HG03095 (cell line): ENCODE measurements around the gene PPY.
"Not testable (repeated sequence)": the region's sequence is repeated elsewhere in the genome, so short reads cannot be mapped to it uniquely, and the experiment has no call there.

Experiments
- ATAC-seq: cut with Tn5 transposase; IDR thresholded peaks from one replicate; pipeline ENCODE4 v1.9.1; 2021; ENCODE audit warnings: moderate library complexity; ENCODE audit not compliant: unreplicated experiment

Gene PPY, protein sequence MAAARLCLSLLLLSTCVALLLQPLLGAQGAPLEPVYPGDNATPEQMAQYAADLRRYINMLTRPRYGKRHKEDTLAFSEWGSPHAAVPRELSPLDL

DNA sequence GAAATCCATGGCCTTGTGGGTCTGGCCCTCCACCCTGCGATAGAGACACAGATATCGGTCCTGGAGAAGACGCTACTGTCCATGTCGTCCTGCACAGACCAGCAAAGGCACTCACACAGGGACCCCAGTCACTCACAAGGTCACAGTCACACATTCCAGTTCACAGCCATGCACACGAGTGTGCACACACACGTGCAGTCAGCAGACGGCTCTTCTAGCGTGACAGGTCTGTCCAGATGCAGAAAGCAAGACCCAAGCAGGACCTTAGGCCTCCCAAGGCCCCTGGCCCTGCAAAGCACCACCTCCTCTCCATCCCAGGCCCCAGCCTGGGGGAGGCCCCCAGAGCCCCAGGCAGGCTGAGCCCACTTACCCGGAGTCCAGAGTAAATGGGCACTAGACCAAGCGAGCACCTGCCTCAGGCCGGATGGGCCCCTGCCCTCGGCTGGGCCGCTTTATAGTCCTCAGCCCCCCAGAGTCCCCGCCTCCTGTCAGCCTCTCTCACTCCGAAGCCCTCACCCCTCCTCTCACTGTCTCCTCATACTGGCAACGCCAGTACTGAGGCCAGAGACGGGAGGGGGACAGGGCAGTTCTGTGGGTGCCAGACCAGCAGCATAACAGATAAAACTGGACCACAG is at the start of gene PPY:
TSS of gene PPY (minus strand) at position 426 of the 635 bp plus-strand sequence. CDS start 822 bp downstream, outside the sequence.
- no peak for ATAC-seq

DNA sequence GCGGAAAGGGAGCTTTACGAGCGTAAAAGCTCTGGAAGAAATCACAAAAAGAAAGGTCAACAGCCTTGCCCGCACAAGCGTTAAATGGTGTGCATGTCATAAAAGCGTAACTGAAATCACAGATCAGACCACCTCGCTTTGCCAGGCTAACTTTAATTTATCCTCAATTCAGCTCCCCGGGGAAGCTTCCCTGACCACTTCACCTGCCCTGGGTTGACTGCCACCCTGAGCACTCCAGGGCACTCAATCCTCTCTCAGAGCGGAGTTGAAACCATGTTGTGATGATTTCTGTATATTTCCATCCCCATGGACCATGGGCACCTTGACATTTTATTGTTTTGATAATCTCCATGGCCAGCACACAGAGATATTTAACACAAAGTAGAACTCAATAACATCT is 46.0 kb upstream of the PPY start:
- ATAC-seq, result no peak

DNA sequence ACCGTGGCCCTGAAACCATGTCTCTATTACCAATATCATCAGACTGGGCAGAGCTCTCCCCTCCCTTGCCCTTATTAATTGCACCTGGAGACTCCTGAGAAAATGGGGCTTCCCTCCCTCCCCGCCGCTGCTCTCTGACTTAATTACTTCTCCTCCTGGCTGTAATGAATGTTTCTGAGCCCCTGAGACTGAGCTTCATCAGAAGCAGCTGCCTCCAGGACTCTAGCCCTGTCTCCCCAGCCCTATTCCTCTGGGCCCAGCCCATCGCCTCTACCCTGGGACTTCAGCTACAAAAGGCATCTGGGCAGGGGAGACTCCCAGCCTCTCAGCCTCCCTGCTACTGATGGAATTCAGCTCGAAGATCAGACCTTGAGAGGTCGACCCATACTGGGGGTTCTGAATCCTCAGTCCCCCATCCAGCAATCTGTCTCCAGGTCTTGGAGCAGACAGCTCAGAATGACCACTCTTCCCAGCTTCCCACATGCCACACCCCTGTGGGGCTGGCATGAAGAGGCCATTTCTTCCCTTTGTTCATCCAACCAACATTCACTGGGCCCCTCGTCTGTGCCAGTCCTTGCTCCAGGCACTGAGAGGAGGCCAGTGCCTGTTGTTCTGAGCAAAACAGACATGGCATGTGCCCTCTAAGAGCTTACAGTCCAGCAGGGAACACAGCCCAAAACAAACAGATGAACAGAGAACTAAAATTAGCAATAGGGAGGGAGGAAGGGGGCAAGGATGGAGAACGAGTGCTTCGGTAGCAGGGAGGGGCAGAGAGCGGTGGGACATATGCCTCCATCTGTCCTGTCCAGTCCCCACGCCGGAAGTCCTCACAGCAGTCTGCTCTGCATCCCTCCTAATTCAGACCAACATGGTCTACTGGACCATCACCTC is 45.1 kb upstream of the PPY start:
- ATAC-seq, result no peak

DNA sequence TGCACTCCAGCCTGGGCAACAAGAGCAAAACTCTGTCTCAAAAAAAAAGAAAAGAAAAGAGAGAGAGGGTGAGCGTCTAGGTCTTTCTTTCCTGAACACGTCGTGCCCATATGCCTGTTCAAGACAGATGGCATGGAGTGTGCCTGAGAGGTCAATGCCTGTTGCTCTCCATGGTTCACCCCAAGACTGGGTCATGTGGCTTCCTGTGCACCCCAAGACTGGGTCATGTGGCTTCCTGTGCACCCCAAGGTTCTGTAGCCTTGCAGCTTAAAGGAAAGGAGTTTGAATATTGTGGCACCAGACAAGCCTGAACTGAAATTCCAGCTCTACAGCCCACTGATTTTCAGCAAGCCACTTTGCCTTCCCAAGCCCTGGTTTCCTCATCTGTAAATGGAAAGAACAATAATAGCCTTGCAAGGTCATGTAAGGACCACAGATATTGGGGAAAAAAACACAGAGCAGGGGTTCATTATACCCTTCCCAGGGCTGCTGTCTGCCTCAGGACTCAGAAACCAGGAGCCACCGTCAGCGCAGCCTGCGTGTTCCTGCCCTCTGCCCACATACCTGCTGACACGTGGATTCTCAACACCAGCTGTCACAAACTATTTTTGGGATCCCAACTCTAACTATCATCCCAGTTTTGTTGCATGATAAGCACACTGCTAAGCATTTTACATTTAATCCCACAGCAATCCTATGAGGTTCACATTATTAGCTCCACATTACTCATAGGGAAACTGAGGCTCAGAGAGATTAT is 44.1 kb upstream of the PPY start:
- ATAC-seq, result no peak

DNA sequence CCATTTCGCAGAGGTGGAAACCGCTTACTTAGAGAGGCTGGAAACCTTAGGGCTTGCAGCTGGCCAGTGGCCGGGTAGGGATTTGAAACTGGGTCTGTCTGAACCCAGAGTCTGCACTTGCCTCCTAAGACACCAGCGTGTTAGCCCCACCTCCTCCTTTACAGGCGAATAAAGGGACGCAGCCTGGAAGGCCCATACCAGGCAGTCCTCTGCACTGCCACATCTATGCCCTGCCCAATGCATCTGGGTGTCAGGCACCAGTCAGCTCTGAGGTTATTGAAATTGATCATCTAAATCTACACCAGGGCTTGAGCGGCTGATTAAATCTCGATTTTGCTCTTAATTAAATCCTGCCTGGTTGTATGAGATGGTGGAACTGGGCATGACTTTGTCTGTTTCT is 42.2 kb upstream of the PPY start:
- ATAC-seq, result no peak

DNA sequence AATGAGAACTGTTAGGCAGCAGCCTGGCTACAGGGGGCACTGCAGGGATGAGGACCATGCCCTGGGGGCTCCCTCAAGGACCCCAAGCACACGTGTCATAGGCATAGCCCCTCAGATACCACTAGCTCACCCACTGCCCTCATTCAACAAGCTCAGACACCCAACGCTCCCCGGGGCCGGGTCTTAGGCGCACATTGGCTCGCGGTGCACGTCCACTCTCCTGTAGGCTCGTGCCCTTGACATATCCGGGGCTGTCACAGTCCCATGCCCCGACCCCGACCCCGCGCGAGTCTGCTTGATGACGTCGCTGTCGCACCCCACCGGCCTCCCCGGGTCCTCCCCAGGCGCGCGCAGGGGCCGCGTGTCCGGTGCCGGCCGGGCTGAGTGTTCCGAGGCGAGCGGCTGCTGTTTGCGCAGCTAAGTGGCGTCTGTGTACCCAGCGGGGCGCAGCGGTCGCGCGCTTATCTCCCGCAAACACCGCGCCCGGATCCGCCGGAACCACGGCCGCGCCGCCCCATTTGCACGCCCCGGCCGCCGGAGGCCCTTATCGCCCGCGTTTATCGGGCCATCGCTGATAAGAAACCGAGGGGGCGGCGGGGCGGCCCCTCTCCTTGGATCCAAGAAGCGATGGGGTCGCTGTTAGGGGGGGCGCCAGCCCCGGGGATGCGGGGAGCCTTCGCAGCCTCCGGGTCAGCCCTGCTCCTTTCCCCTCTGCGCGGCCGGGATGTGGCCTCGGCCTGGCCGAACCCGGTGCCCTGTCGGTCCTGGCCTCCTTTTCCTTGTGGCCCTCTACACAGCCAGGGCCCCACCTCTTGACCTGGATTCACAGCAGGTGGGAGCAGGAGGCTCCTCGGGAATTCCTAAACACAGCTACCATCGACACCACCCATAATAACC is 41.5 kb upstream of the PPY start:
- no peak for ATAC-seq

DNA sequence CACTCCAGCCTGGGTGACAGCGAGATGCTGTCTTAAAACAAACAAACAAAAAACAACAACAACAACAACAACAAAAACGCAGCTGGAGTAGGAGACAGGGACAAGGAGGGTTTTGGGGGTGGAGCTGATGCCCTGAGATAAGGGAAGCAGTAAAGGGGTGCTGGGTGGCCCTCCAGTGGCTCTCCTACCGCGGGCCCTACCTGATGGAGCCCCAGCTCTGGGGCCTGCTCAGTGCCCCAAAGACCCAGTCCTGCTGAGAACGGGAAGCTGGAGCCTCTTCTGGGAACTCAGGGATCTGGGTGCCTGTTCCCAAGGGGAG is 40.9 kb upstream of the PPY start:
- no peak for ATAC-seq

DNA sequence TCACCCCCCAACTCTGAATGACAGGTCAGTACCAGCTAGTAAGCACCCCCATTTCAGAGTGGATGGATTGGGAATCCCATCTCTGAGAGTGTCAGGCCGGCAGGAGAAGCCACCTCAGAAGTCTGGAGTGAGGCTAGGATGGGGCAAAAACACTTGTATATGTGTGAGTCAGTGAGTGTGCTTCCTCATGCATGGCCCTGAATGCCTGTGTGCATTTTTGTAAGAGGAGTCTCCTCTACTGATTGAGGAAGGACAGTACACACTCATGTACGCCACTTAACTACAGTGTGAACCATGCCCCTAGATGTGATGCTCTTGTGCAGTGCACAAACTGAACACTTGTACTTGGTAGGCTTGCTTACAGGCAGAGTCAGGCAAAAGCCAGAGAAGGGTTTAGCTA is 39.9 kb upstream of the PPY start:
- no peak for ATAC-seq

DNA sequence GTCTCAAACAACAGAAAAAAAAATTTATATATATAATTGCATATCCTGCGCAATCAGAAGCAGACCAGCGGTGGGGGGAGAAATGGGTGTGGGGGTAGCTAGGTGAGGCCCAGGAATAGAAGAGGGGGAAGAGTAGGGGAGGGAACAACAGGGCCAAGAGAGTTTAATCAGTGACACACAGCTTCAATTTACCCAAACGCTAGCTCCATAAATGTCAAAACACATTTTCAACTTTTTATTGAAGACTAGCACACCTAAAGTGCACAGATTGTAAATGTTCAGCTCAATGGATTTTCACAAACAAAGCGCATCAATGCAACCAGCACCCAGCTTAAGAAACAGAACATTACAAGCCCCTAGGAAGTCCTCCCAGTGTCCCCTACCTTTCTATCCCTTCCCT is 37.4 kb upstream of the PPY start:
- ATAC-seq, result no peak

DNA sequence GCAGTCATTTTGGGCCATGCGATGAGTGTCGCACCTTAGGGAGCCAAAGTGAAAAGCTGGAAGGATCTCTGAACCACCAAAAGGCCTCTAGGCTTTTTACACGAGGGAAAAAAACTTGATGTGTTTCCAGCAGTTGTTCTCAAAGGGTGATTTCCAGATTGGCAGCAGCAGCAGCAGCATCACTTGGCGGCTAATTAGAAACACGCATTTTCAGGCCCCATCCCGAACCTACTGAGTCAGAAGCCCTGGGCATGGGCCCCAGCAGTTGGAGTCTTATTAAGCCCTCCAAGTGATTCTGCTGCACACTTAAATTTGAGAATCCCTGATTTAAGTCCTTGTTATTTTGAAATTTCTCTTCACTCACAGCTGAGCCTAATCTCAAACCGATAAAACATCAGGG is 36.7 kb upstream of the PPY start:
- ATAC-seq, result no peak

DNA sequence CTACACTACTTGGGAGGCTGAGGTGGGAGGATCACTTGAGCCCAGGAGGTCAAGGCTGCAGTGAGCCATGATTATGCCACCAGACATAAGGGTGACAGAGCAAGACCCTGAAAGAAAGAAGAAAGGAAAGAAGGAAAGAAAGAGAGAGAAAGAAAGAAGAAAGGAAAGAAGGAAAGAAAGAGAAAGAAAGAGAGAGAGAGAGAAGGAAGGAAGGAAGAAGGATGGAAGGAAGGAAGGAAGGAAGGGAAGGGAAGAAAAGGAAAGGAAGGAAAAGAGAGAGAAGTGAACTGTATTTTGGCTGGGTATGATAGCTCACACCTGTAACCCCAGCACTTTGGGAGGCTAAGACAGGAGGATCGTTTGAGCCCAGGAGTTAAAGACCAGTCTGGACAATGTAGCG is 35.8 kb upstream of the PPY start:
- no peak for ATAC-seq

DNA sequence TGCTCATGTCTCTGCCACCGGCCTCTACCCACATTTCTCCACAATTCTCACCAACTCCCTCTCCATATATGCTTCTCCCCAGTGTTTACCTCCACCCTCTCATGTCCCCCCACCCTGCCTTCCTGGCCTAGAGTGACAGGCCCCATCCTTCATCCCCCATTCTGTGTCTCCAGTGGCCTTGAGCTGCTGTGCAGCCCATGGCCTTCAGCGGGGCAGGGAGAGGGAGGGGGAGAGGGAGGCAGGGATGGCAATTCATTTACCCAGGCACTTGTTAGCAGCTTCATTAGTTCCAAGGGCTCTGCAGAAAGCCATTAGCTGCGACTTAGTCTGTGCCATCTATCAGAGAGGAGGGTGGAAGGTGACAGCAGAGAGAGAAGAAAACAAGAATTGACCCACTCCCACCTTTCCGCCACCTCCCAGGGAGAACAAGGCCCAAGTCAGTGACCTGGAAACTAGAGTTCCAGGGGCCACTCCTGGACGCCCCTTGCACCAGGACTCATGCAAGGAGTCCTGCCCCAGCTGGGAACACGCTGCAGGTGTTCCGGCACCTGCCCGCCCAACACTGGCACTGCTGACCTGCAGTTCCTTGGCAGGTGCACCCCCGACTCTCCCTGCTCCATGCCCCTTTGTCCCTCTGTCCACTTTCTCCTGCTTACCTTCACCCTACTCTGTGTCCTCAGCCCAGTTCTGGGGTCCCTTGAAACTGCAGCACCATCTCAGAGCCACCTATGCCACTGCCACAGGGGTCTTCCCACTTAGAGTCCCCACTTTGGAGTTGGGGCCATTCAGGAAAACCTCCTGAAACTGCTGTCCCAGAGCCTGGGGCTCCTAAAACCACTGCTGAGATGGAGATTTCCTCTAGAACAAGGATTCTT is 34.9 kb upstream of the PPY start:
- ATAC-seq, result no peak

DNA sequence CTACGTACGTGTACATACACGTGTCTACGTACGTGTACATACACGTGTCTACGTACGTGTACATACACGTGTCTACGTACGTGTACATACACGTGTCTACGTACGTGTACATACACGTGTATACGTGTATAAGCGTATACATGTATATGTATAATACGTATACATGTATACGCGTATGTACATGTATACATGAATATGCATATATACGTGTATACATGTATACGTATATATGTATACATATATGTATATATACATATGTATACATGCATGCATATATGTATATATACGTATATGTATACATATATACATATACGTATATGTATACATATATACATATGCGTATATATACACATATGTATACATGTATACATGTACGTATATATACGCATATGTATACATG is 33.6 kb upstream of the PPY start:
- no peak for ATAC-seq

DNA sequence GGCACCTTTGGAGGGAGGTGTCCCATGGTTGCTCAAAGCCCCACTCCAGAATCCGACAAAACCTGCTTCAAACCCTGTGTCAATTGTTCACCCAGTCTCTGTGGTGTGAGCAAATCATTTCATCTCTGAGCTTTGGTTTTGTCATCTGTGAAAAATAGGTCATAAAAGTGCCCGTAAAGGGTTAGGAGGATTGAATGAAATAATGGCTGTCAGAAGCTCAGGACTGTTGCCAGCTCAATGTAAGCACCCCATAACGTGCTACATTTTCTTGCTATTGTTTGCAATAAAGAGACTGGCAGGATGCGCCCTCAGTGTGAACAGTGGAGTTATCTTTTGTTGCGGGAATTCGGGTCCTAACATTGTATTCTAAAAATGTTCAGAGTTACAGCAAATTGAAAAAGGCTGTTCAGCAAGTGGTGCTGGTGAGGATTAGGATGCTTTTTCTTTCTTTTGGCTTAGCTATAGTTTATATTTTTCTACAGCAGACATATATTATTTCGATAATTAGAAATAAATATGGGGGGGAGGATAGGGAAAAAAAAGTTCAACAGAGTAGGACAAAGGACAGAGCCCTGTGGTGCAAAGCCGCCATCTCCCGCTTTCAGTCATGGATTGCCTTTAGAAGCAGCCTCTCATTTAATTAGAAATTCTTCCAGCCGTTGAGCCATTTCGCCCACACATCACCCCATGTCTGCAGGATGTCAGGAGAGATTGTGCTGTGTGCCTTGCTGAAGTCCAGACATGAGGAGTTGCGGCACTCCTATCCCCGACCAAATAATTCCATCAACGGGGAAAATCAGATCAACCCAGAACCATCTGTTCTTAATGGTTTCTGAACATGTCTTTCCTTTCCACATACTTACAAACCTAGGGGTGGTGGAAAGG is 32.3 kb upstream of the PPY start:
- no peak for ATAC-seq

DNA sequence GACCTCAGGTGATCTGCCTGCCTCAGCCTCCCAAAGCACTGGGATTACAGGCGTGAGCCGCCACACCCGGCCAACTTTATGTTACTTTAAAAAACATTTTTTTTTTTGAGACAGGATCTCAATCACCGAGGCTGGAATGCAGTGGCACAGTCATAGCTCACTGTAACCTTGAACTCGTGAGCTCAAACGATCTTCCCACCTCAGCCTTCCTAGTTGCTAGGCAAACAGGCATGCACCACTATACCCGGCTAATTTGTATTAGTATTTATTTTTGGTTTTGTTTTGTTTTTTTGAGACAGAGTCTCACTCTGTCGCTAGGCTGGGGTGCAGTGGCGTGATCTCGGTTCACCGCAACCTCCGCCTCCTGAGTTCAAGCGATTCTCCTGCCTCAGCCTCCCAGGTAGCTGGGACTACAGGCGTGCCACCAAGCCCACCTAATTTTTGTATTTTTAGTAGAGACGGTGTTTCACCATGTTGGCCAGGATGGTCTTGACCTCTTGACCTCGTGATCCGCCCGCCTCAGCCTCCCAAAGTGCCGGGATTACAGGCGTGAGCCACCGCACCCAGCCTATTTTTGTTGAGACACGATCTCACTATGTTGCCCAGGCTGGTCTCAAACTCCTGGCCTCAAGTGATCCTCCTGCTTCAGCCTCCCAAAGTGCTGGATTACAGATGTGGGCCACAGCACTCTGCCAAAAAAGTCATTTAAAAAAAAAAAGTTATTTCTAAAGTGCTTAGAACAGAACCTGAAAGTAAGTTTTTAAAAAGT is 30.4 kb upstream of the PPY start:
- not testable (repeated sequence) for ATAC-seq

DNA sequence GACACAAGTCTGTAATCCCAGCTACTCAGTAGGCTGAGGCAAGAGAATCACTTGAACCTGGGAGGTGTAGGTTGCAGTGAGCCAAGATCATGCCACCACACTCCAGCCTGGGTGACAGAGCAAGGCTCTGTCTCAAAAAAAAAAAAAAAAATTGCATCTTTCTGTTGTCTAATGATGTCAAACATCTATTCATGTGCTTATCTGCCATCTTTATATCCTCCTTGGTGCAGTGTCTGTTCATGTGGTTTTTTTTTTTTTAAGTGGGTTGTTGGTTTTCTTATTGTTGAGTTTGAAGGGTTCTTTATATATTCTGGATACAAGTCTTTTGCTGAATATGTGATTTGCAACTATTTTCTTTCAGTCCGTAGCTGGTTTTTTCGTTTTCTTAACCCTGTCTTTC is 29.2 kb upstream of the PPY start:
- ATAC-seq, result not testable (repeated sequence)

DNA sequence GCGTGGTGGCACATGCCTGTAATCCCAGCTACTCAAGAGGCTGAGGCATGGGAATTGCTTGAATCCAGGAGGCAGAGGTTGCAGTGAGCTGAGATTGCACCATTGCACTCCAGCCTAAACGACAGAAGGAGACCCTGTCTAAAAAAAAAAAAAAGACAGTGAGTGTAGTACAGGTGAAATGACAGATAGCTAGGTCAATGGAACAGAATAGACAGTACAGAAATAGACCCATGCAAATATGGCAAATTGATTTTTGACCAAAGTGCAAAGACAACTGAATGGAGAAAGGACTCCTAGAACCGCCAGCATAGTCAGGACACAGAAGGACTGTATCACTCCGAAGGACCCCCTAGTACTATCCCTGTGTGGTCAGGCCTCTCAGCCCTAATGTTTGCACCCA is 28.1 kb upstream of the PPY start:
- ATAC-seq, result no peak

DNA sequence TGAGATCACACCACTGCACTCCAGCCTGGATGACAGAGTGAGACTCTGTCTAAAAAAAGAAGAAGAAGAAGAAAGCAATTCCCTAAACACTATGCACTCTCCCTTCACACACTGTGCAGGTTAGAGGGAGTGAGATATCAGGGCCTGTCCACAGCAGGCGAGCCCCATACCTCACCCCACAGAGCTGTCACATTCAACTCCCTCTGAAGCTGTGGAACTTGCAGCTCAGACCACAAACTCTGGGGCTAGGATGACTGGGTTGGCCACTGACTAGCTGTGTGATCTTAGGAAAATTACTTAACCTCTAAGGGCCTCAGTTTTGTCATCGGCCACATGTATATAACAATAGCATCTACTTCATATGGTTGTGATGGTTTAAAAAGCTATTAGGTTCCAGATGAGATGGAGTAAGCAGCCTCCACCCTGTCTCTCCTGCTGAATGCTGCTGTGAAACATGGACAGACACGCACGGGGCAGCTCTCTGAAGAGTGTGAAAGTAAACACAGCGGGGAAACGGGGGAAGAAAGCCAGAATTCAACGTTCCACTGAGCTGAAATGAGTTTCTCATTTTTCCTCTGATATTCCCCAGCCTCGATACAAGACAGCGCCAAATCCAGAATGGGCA is 25.1 kb upstream of the PPY start:
- no peak for ATAC-seq
